BLaER1 treated with 17β-estradiol and CSF1 and Interleukin-3, amounts not matched to agents 10 nM and 100 nM (cell line): Measurements from ENCODE around the gene EIF4B.

Experiments
- H3K27ac ChIP-seq, 11 experiments: shearing (Covaris generic); formaldehyde crosslinking; 2 replicates each; pipeline ENCODE4 v1.8.1; 2022
- H3K27me3 ChIP-seq, 11 experiments: shearing (Covaris generic); formaldehyde crosslinking; 2 replicates each; pipeline ENCODE4 v1.8.1; 2022
- H3K36me3 ChIP-seq, 11 experiments: shearing (Covaris generic); formaldehyde crosslinking; 2 replicates each; pipeline ENCODE4 v1.8.1; 2022
- H3K4me1 ChIP-seq, 10 experiments: shearing (Covaris generic); formaldehyde crosslinking; 2 replicates each; pipeline ENCODE4 v1.8.1; 2022
- H3K4me2 ChIP-seq, 11 experiments: shearing (Covaris generic); formaldehyde crosslinking; 2 replicates each; pipeline ENCODE4 v1.8.1; 2022
- H3K4me3 ChIP-seq, 10 experiments: shearing (Covaris generic); formaldehyde crosslinking; 2 replicates each; pipeline ENCODE4 v1.8.1; 2022
- H3K9ac ChIP-seq, 11 experiments: shearing (Covaris generic); formaldehyde crosslinking; 2 replicates each; pipeline ENCODE4 v1.8.1; 2022
- H3K9me3 ChIP-seq, 11 experiments: shearing (Covaris generic); formaldehyde crosslinking; replicated peaks in 1 of 11; 2 replicates each; pipeline ENCODE4 v1.8.1; 2022
- H4K20me1 ChIP-seq, 11 experiments: shearing (Covaris generic); formaldehyde crosslinking; 2 replicates each; pipeline ENCODE4 v1.8.1; 2022
- Cebpa-rat ChIP-seq, 11 experiments: shearing (Covaris generic); IDR thresholded peaks; 2 replicates each; pipeline ENCODE4 v1.8.1; 2022

Gene EIF4B

DNA sequence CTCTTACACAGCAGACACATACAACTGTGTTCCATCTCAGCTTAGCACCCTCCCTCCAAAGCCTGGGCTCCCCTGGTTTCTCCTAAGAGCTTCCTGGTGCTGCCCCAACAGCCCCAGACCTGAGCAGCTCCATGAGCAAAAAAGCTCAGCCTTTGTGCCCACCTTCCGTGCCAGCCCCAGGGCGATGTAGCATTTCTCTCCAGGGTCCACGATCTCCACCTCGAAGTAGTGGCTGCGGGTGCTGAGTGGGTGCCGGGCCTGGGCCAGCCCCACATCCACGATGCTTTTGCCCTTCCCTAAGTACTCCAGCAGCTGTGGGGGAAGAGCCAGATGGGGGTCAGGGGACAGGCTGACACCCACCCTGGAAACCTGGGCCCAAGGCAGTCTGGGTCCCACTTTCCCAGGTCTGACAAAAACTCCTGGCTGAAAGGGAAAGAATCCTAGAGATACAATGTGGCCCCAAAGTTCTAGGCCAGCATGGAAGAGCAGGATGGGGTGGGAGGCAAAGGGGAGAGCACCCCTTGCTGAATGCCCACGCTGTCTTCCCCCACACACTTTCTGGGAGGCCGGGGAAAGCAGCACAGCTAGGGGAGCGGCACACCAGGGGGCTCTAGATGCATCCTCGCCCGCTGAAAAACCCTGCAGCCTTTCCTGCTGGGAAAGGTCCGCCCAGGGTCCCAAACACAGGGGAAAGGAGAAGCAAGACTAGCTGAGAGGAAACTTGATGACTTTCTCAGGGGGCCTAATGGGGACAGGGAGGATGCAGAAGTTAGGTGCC is 61.9 kb downstream of the EIF4B start:
- Histone ChIP-seq H3K4me3 (no peak overlapping the region), H3K4me2 (peak overlapping the region in 1 of 11 experiments; percentile 73; a peak in 1 of 22 replicates), H4K20me1 (peaks cover 0 to 50% (median 5%) of the 10 kb centered on the region in 11 experiments; a peak in 8 of 22 replicates), H3K9me3 (no peaks in the 10 kb centered on the region), H3K27me3 (no peaks in the 10 kb centered on the region), H3K36me3 (peaks cover 22 to 85% (median 54%) of the 10 kb centered on the region in 11 experiments; a peak in 21 of 22 replicates), H3K4me1 (peaks cover 35 to 72% (median 50%) of the 10 kb centered on the region in 10 experiments), H3K9ac (peak overlapping the region in 4 of 11 experiments; percentile 0 to 31 (median 13); a peak in 3 of 22 replicates), H3K27ac (peak overlapping the region in 1 of 11 experiments; percentile 5; a peak in 2 of 22 replicates)
- TF ChIP-seq Cebpa-rat (IDR thresholded peaks at IDR 0.05) = no peak

DNA sequence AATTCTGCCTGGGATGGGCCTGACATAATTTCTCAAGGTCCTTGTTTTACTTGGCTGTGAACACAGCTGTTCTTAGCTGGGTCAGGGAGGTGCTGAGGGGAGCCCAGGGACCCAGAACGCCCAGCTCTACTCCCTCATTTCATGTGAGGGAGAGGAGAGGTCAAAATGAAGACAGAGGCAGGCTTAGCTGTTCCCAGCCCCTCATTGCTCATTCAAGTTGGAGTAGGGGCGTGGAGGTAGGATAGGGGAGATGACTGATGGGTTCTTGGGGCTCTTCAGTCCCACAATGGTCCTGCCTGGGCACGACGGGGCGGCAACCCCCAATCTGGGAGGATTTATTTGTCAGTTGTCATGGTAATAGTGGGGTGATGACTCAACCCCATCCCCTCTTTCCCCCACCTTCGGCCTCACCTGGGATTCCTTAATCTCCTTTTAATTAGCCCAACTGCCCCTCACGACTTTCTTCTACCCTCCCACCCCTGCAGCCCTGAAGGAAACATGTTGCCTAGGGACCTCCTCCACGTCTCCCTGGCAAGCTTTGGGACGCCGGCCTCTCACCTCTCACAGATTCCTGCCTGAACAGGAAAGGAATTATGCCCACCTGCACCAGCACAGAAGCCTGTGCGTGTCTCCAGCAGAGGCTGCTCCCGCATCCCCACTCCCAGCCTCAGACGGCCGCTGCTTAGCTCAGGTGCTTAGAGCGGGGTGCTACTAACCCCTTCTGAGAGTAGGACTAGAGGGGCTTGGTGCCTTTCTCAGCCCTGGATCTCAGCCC is 62.7 kb downstream of the EIF4B start:
- Histone ChIP-seq H3K36me3 (peaks cover 26 to 82% (median 59%) of the 10 kb centered on the region in 11 experiments), H3K9me3 (no peaks in the 10 kb centered on the region), H3K27ac (0 out of 22 replicates have a peak overlapping the region, but pooled peaks of 1 of the 11 experiments have one; percentile 5), H3K4me2 (peak overlapping the region in 2 of 11 experiments; percentile 2 to 5; a peak in 1 of 22 replicates), H3K9ac (peak overlapping the region in 3 of 11 experiments; percentile 11 to 31 (median 15); a peak in 3 of 22 replicates), H4K20me1 (peaks cover 0 to 50% (median under 1%) of the 10 kb centered on the region in 11 experiments; a peak in 8 of 22 replicates), H3K4me1 (peaks cover 35 to 75% (median 45%) of the 10 kb centered on the region in 10 experiments), H3K4me3 (no peak overlapping the region), H3K27me3 (no peaks in the 10 kb centered on the region)
- TF ChIP-seq Cebpa-rat (IDR thresholded peaks at IDR 0.05) = no peak

DNA sequence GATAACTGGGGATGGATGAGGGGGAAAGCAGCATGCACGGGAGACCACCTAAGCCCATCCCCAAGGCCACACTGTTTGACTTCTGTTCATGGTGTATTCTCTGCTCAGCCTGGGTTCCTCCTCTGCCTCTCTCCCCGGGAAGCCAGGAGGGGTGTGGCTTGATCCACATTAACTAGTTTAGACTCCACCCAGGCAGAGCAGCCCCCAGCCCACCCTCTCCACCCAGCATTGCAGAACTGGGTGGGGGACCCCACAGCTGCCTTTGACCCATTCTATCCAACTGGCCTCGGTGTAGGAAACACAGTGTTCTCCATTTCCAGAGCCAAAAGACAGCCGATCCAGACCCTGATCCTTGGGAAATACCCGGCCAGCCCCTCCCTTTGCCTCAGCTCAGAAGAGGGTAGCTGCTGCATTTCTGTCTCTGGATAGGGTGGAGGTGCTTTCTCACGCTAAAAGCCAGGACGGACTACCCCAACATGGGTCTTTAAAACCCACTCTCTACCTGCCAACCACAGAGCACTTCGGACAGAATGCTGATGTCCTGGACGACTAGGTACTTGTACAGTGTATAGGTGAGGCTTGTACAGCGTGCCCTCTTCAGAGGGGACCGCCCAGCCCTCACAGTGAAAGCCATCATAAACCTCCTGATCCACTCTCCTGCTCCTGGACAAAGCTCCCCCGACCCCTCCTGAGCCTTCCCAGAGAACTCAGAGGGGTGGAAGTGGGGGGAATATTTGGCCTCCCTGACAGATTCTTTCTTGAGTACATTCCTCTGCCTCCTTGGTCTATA is 63.6 kb downstream of the EIF4B start:
- Histone ChIP-seq H3K27me3 (no peaks in the 10 kb centered on the region), H3K9me3 (no peaks in the 10 kb centered on the region), H3K4me3 (no peak overlapping the region), H3K4me2 (no peak overlapping the region), H4K20me1 (peaks cover 0 to 43% (median 0%) of the 10 kb centered on the region in 11 experiments; a peak in 8 of 22 replicates), H3K36me3 (peaks cover 29 to 82% (median 59%) of the 10 kb centered on the region in 11 experiments), H3K4me1 (peaks cover 28 to 76% (median 43%) of the 10 kb centered on the region in 10 experiments), H3K9ac (0 out of 22 replicates have a peak overlapping the region, but pooled peaks of 1 of the 11 experiments have one; percentile 11), H3K27ac (no peak overlapping the region)
- no peak for TF ChIP-seq Cebpa-rat (IDR thresholded peaks at IDR 0.05)

DNA sequence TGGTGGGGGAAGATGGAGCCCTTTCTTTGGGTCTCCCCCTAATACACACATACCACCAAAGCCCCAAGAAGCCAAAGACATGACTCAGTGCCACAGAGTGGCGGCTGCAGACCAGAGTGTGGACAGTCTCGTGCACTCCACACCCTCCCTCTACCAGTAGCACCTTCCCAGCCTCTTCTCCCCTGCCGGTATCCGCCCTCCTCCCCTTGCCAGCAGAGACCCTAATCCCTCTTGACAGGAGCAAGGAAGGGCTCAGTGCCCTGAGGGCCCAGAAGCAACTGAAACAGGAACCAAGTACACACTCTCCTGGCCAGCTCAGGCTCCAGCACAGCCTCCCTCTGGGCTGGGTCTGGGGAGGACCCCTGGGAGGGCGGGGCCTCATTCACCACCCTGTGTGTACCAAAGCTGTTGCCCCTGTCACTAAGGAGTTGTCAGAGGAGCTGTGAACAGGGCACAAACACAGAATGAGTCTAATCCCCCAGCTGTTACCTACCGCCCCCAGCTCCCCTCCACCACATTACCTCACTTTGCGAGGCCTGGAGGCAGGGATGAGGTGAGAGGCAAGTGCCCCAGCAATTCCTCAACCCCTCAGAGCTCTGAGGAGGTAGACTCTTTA is 64.7 kb downstream of the EIF4B start:
- H3K27me3 ChIP-seq = no peaks in the 10 kb centered on the region
- H3K27ac ChIP-seq = peak overlapping the region in 4 of 11 experiments; percentile 3 to 50 (median 12); a peak in 2 of 22 replicates
- no peaks in the 10 kb centered on the region for H3K9me3 ChIP-seq
- H3K36me3 ChIP-seq = peaks cover 31 to 83% (median 60%) of the 10 kb centered on the region in 11 experiments
- H3K9ac ChIP-seq = peak overlapping the region in 7 of 11 experiments; percentile 5 to 48 (median 30); a peak in 7 of 22 replicates
- H3K4me2 ChIP-seq = peak overlapping the region; percentile 52 to 78 (median 64); a peak in 19 of 22 replicates
- peaks cover 27 to 70% (median 42%) of the 10 kb centered on the region in 10 experiments for H3K4me1 ChIP-seq
- H3K4me3 ChIP-seq = no peak overlapping the region
- peaks cover 0 to 38% (median 0%) of the 10 kb centered on the region in 11 experiments; a peak in 8 of 22 replicates for H4K20me1 ChIP-seq
- TF ChIP-seq Cebpa-rat (IDR thresholded peaks at IDR 0.05) = no peak

DNA sequence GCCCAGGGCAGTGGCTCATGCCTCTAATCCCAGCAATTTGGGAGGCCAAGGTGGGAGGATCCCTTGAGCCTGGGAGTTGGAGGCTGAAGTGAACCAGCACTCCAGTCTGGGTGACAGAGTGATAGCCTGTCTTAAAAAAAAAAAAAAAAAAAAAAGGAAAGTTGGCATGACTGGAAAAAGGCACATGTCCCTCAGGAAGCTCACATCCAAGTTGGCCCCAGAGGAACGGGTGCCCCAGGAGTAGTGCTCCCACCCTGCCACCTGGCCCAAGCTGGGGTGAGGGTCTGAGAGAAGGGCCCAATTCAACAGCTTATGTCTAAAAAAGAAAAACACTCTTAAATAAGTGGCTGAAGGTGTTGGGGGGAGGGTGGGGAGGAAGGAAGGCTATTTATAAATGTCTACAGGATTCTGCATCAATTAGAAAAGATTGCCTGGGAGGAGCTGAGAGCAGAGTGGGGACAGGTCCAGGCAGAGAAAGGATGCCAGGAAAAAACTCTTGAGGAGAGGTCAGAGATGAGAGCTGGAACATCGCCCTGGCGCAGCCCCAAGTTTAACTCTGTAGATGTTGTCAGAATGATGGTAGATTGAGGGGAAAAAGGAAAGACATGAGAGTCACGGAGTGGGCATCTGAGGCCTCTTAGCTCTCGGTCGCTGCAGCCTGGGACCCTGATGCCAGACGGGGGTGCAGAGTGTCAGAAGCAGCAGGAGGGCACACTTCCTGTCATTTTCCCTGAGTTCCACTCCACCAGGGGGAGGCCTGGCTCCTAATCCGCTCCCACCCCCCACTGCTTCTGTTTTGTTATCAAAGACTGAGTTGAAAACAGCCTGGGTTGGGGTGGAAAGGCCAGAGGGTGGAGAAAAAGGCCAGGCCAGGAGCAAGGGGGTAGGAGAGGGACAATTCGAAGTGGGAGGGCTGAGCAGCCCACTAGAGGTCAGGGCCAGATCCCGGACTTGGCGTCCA is 65.6 kb downstream of the EIF4B start:
- Histone ChIP-seq H3K9me3 (no peaks in the 10 kb centered on the region), H3K27ac (peak overlapping the region in 5 of 11 experiments; percentile 3 to 56 (median 29); a peak in 6 of 22 replicates), H3K36me3 (peaks cover 40 to 85% (median 69%) of the 10 kb centered on the region in 11 experiments), H3K27me3 (no peaks in the 10 kb centered on the region), H4K20me1 (peaks cover 0 to 38% (median 0%) of the 10 kb centered on the region in 11 experiments; a peak in 8 of 22 replicates), H3K4me2 (peak overlapping the region; percentile 52 to 78 (median 64)), H3K4me3 (no peak overlapping the region), H3K9ac (peak overlapping the region in 9 of 11 experiments; percentile 10 to 48 (median 30); a peak in 12 of 22 replicates), H3K4me1 (peaks cover 21 to 62% (median 34%) of the 10 kb centered on the region in 10 experiments)
- no peak for TF ChIP-seq Cebpa-rat (IDR thresholded peaks at IDR 0.05)

DNA sequence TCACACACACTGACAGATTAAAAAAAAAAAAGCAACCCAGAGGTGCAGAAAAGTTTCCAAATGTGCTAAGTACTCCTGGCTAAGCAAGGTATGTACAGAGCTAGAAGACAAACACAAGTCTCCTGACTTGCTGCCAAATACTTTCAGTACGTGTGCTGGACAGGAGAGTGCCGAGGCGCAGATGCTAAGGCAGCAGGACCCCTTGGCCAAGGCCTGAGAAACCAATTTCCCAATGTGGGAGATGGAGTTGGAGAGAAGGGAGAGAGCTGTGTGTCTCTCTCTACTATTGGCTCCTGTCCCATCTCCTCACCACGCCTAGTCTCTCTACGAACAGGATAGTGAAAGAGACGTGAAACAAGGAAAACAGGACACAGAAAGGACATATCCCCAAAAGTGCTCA is 67.6 kb downstream of the EIF4B start:
- peaks cover 44 to 74% (median 60%) of the 10 kb centered on the region in 11 experiments for H3K36me3 ChIP-seq
- peak overlapping the region in 3 of 11 experiments; percentile 17 to 63 (median 60); a peak in 3 of 22 replicates for H3K4me2 ChIP-seq
- H3K9me3 ChIP-seq = no peaks in the 10 kb centered on the region
- no peak overlapping the region for H3K4me3 ChIP-seq
- no peak overlapping the region for H3K9ac ChIP-seq
- peaks cover 0 to 28% (median 0%) of the 10 kb centered on the region in 11 experiments; a peak in 6 of 22 replicates for H4K20me1 ChIP-seq
- H3K27ac ChIP-seq = no peak overlapping the region
- peaks cover 32 to 61% (median 44%) of the 10 kb centered on the region in 10 experiments for H3K4me1 ChIP-seq
- H3K27me3 ChIP-seq = no peaks in the 10 kb centered on the region
- TF ChIP-seq Cebpa-rat (IDR thresholded peaks at IDR 0.05) = no peak
